ENCODE data around the gene IRS2. TPM values are rescaled to one million over a fixed set of nuclear protein-coding genes. Genes with fewer than 3 reads are reported as not detected.

Gene IRS2
- total RNA-seq, 3 donors from 2014 or later = 25.8 to 38.2 (median 29.5) TPM

DNA sequence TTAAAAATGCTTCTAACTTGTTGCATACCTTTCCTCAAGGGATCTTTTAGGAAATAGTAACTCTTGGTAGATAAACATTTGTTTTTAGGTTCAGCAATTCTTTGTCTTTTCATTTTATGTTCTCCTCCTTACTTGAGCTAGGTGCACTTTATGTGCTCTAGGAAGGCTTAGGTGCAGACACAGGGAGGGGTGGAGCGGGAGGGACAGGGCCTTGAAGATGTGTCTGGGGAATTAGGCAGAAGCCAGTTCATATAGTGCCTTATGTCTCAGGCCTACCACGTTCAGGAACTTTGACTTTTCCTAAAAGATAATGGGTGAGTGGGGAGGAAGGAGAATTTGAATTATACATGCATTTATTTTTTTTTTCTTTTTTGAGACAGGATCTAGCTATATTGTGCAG is 37.7 kb downstream of the IRS2 start:
- Histone ChIP-seq H3K27me3 (no peaks in the 10 kb centered on the region), H3K36me3 (peaks cover 3% of the 10 kb centered on the region), H3K27ac (no peak overlapping the region), H3K4me3 (no peak overlapping the region), H3K9me3 (no peaks in the 10 kb centered on the region), H3K4me1 (no peaks in the 10 kb centered on the region)
- intact Hi-C loops (cut with DNase I; ENCODE audit: low total_unique reads) = no loop called here
- TF ChIP-seq POLR2A (IDR thresholded peaks at IDR 0.05) = no peak
- TF ChIP-seq POLR2AphosphoS5 (IDR thresholded peaks at IDR 0.05) = no peak
- TF ChIP-seq, protein P1, sequence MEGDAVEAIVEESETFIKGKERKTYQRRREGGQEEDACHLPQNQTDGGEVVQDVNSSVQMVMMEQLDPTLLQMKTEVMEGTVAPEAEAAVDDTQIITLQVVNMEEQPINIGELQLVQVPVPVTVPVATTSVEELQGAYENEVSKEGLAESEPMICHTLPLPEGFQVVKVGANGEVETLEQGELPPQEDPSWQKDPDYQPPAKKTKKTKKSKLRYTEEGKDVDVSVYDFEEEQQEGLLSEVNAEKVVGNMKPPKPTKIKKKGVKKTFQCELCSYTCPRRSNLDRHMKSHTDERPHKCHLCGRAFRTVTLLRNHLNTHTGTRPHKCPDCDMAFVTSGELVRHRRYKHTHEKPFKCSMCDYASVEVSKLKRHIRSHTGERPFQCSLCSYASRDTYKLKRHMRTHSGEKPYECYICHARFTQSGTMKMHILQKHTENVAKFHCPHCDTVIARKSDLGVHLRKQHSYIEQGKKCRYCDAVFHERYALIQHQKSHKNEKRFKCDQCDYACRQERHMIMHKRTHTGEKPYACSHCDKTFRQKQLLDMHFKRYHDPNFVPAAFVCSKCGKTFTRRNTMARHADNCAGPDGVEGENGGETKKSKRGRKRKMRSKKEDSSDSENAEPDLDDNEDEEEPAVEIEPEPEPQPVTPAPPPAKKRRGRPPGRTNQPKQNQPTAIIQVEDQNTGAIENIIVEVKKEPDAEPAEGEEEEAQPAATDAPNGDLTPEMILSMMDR (IDR thresholded peaks at IDR 0.05) = no peak
- no peak for DNase-seq (ENCODE audit: low spot score in 2 of 2)

DNA sequence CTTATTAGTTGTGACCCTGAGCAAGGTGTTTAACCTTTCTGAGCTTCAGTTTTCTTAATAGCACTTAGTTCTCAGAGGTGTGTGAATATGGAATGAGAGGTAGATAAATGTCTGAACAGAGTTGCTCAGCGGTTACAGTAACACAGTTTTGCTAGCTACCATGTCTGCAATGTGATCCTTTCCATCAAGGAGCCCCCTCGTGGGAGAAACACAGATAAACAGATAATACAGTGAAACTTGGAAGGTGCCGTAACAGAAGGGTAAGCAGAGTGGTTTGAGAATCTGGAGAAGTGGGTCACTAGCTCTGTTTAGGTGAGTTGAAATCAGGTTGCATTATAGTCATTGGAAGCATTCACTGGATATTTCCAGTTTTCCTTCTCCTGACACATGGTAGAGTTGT is 38.9 kb downstream of the IRS2 start:
- Histone ChIP-seq H3K27ac (no peak overlapping the region), H3K9me3 (no peaks in the 10 kb centered on the region), H3K27me3 (no peaks in the 10 kb centered on the region), H3K4me3 (no peak overlapping the region), H3K4me1 (no peaks in the 10 kb centered on the region), H3K36me3 (no peaks in the 10 kb centered on the region)
- TF ChIP-seq POLR2AphosphoS5 (IDR thresholded peaks at IDR 0.05) (no peak), POLR2A (IDR thresholded peaks at IDR 0.05) (no peak)
- TF ChIP-seq, protein P1 (IDR thresholded peaks at IDR 0.05) = no peak
- no peak for DNase-seq (ENCODE audit: low spot score in 2 of 2)
- intact Hi-C loops (cut with DNase I; ENCODE audit: low total_unique reads) = no loop called here

DNA sequence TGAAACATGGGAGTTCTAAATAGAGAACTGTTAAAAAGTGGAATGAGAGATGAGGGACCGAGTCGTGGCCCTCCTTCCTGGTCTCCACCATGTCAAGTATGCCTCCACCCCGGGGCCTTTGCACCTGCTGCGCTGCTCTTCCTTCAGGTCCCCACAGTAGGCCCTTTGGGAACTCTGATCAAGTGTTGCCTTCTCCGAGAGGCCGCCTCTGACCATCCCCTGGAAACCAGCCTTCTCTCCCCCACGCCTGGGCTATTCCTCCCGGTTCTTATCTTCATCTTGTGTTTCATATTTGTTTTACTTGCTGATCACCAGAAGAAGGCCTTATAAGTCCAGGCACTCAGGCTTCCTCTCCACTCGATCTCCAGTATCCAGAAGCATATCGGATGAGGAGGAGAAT is 40.0 kb downstream of the IRS2 start:
- no peak for DNase-seq (ENCODE audit: low spot score in 2 of 2)
- Histone ChIP-seq H3K36me3 (no peaks in the 10 kb centered on the region), H3K27ac (no peak overlapping the region), H3K4me1 (no peaks in the 10 kb centered on the region), H3K27me3 (no peaks in the 10 kb centered on the region), H3K9me3 (no peaks in the 10 kb centered on the region), H3K4me3 (no peak overlapping the region)
- intact Hi-C loops (cut with DNase I; ENCODE audit: low total_unique reads) = no loop called here
- TF ChIP-seq POLR2AphosphoS5 (IDR thresholded peaks at IDR 0.05) (no peak), POLR2A (IDR thresholded peaks at IDR 0.05) (no peak)
- TF ChIP-seq, protein P1 (IDR thresholded peaks at IDR 0.05) = no peak

DNA sequence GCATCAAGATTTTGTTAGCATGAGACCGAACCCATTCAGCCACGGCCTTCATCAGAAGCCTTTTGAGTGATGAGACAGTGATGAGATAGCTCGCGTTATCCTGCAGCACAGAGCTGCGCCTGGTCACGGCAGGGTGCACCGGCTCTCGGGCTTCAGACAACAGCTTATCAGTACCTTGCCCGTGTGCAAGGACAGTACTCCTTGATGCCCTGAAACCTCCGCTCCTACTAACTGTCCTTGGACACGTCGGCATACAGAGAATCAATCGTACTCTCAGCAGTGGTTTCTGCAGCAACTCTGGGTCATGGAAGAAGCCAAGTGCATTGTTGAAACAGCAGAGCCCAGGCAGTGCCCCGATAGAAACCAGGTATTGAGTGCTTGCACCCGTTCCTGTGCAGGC is 40.7 kb downstream of the IRS2 start:
- no peak for DNase-seq (ENCODE audit: low spot score in 2 of 2)
- H3K27me3 ChIP-seq = no peaks in the 10 kb centered on the region
- no peaks in the 10 kb centered on the region for H3K36me3 ChIP-seq
- intact Hi-C loops (cut with DNase I; ENCODE audit: low total_unique reads) = no loop called here
- H3K4me3 ChIP-seq = no peak overlapping the region
- no peaks in the 10 kb centered on the region for H3K9me3 ChIP-seq
- no peaks in the 10 kb centered on the region for H3K4me1 ChIP-seq
- no peak overlapping the region for H3K27ac ChIP-seq
- no peak for TF ChIP-seq POLR2A (IDR thresholded peaks at IDR 0.05)
- no peak for TF ChIP-seq POLR2AphosphoS5 (IDR thresholded peaks at IDR 0.05)
- TF ChIP-seq, protein P1 (IDR thresholded peaks at IDR 0.05) = no peak

DNA sequence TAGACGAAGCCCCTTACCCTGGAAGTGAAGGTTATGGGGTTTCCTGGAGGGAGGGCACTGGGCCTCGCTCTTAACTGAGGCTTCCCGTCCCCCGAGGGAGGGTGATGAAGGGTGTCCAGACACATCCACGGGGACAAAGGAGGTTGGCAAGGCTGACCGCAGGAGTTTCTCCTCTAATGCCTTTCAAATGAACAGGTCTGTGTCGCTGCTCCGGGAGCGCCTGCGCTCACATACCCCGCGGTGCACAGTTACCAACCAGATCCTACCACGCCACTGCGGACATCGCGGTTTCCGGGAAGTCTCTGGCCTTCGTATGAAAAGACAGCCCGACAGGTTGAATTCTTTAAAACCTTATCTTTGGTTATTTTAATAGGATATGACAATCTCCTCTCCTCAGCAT is 41.3 kb downstream of the IRS2 start:
- H3K27me3 ChIP-seq = no peaks in the 10 kb centered on the region
- H3K27ac ChIP-seq = no peak overlapping the region
- H3K4me3 ChIP-seq = no peak overlapping the region
- intact Hi-C loops (cut with DNase I; ENCODE audit: low total_unique reads) = no loop called here
- no peaks in the 10 kb centered on the region for H3K9me3 ChIP-seq
- DNase-seq (ENCODE audit: low spot score in 2 of 2) = no peak
- no peaks in the 10 kb centered on the region for H3K36me3 ChIP-seq
- H3K4me1 ChIP-seq = no peaks in the 10 kb centered on the region
- TF ChIP-seq, protein P1 (IDR thresholded peaks at IDR 0.05) = no peak
- TF ChIP-seq POLR2A (IDR thresholded peaks at IDR 0.05) = no peak
- TF ChIP-seq POLR2AphosphoS5 (IDR thresholded peaks at IDR 0.05) = no peak

Measured in breast epithelium (tissue), 4 donors.